Mesothelial cell of epicardium (in vitro differentiated cells): ENCODE results near the gene PLXDC1. TPM values are rescaled to one million over a fixed set of nuclear protein-coding genes. Genes with fewer than 3 reads are reported as not detected.

ENCODE experiments used
- DNase-seq, 2 experiments: peaks; one replicate each; pipeline ENCODE4 v3.0.0; 2021; ENCODE audit warnings: low spot score in 2 of 2; ENCODE audit not compliant: unreplicated experiment in 2 of 2
- H3K27ac Mint-ChIP-seq: 2 replicates; pipeline ENCODE4 v1.8.0; 2021; ENCODE audit warnings: mixed read lengths
- H3K27me3 Mint-ChIP-seq: 2 replicates; pipeline ENCODE4 v1.8.0; 2021; ENCODE audit warnings: low read depth, mixed read lengths
- H3K36me3 Mint-ChIP-seq: 2 replicates; pipeline ENCODE4 v1.8.0; 2021; ENCODE audit warnings: mixed read lengths
- H3K4me1 Mint-ChIP-seq: 2 replicates; pipeline ENCODE4 v1.8.0; 2021; ENCODE audit warnings: mixed read lengths
- H3K4me3 Mint-ChIP-seq: 2 replicates; pipeline ENCODE4 v1.8.0; 2021; ENCODE audit warnings: mild to moderate bottlenecking, moderate library complexity, mixed read lengths
- H3K9me3 Mint-ChIP-seq: 2 replicates; pipeline ENCODE4 v1.8.0; 2021; ENCODE audit warnings: mixed read lengths
- CTCF ChIP-seq: fragments of 200-600 bp; sonication (generic); IDR thresholded peaks from one replicate; pipeline ENCODE4 v1.5.0; 2021; ENCODE audit warnings: antibody characterized with exemption; ENCODE audit not compliant: unreplicated experiment
- total RNA-seq: library from RNA; stranded (reverse); gene quantifications from 3 replicates; pipeline ENCODE4 v1.2.1, GENCODE V29; 2021

Gene PLXDC1
- total RNA-seq, 1 donor from 2014 or later = 15.4 TPM

DNA sequence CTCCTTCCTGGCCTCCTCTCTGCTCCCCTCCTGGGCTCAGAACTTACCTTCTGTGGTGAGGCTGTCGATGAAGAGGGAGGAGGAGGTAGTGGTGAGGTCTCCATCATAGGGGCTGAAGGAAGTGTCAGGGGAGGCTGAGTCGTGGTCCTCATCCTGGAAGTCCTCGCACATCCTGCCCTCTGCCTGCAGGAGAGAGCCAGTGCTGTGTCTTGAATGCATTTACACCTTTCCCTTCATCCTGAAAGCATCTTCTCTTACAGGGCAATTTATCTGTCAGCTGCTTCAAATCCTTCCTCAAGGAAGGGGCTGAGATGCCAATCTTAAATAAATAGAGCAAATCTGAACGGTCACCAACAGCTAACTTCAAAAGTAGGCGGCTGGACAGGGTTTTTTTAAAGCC lies 73.6 kb downstream of the PLXDC1 start:
- Mint-ChIP-seq H3K27me3 (no peaks in the 10 kb centered on the region), H3K4me3 (no peak overlapping the region), H3K9me3 (no peaks in the 10 kb centered on the region), H3K36me3 (no peaks in the 10 kb centered on the region), H3K4me1 (peaks cover 17% of the 10 kb centered on the region), H3K27ac (no peak overlapping the region)
- no peak for TF ChIP-seq CTCF
- no peak for DNase-seq

DNA sequence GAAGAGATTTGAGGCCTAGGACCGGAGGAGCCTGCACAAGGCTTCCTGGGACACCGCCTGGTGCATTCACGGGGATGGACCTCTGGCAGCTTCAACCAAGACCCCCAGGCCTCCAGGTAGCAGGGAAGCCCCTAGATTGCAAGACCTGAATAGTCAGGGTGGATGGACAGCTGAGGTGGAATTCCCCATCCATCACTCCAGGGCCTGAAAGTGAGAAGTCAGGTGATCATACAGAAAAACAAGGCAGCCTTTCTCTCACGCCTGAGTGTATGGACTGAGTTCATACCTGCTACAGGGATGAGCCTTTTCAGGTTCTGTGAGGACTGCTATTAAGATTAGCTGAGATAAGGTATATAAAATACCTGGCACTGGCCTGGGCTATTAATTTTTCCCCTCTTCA lies 74.2 kb downstream of the PLXDC1 start:
- no peak overlapping the region for H3K27ac Mint-ChIP-seq
- H3K36me3 Mint-ChIP-seq = no peaks in the 10 kb centered on the region
- no peak overlapping the region for H3K4me3 Mint-ChIP-seq
- TF ChIP-seq CTCF = no peak
- no peaks in the 10 kb centered on the region for H3K9me3 Mint-ChIP-seq
- DNase-seq = no peak
- no peaks in the 10 kb centered on the region for H3K27me3 Mint-ChIP-seq
- H3K4me1 Mint-ChIP-seq = peaks cover 12% of the 10 kb centered on the region

GRCh38 chr17:39074676-39075075 lies 76.8 kb downstream of the PLXDC1 start:
- Mint-ChIP-seq H3K4me3 (no peak overlapping the region), H3K9me3 (no peaks in the 10 kb centered on the region), H3K4me1 (peaks cover 8% of the 10 kb centered on the region), H3K36me3 (no peaks in the 10 kb centered on the region), H3K27ac (no peak overlapping the region), H3K27me3 (no peaks in the 10 kb centered on the region)
- no peak for TF ChIP-seq CTCF
- no peak for DNase-seq

GRCh38 chr17:39073916-39074315 lies 77.5 kb downstream of the PLXDC1 start:
- Mint-ChIP-seq H3K4me3 (no peak overlapping the region), H3K36me3 (no peaks in the 10 kb centered on the region), H3K4me1 (peaks cover 10% of the 10 kb centered on the region), H3K27me3 (no peaks in the 10 kb centered on the region), H3K9me3 (no peaks in the 10 kb centered on the region), H3K27ac (peak overlapping the region; percentile 24)
- DNase-seq = no peak
- no peak for TF ChIP-seq CTCF

- DNase-seq = no peak
- H3K27ac Mint-ChIP-seq = no peak overlapping the region
- H3K36me3 Mint-ChIP-seq = no peaks in the 10 kb centered on the region
- H3K4me3 Mint-ChIP-seq = no peak overlapping the region
- H3K9me3 Mint-ChIP-seq = no peaks in the 10 kb centered on the region
- H3K4me1 Mint-ChIP-seq = peaks cover 10% of the 10 kb centered on the region
- no peak for TF ChIP-seq CTCF
- no peaks in the 10 kb centered on the region for H3K27me3 Mint-ChIP-seq
These were observed 78.1 kb downstream of the PLXDC1 start for GRCh38 chr17:39073353-39073752.

DNA sequence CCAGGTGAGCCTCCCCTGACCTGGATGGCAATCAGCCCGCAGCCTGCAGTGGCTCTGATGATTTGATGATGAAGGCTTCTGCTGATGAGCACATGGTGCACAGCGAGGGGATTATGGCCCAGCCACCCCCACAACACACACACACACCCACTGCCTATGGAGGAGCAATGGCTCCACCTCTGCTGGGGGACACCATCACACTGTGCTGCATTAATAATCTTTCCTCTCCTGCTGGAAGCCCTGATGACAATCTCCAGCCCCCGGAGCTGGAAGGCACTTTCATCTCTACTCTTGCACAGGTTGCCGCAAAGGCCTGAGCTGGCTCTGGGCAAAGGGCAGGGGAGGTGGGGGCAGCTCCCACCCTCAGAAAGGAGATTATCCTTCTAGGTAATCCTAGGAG lies 79.9 kb downstream of the PLXDC1 start:
- no peak for DNase-seq
- Mint-ChIP-seq H3K27ac (no peak overlapping the region), H3K4me3 (no peak overlapping the region), H3K4me1 (peaks cover 6% of the 10 kb centered on the region), H3K36me3 (no peaks in the 10 kb centered on the region), H3K27me3 (no peaks in the 10 kb centered on the region), H3K9me3 (no peaks in the 10 kb centered on the region)
- TF ChIP-seq CTCF = no peak
